ENCODE measurements around the gene NMNAT3. TPM values are rescaled to one million over a fixed set of nuclear protein-coding genes. Genes with fewer than 3 reads are reported as not detected.

NMNAT3 gene
- total RNA-seq, 1 donor from 2014 or later, result 0.95 TPM

DNA sequence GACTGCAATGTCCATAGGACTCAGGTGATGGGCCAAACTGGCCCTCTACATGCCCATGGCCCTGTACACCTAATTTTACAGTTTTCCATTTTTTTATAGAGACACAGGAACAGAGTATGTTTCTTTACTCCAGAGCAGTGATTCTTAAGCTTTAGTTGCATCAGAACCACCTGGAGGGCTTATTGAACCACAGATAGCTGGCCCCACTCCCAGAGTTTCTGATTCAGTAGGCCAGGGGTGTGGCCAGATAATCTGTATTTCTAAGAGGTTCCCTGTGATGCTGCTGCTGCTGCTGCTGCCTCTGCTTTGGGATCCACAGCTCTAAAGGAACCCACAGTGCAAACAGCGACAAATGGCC lies 143.3 kb downstream of the NMNAT3 start:
- peak; percentile 20 for DNase-seq (ENCODE audit: low spot score)
- Histone ChIP-seq H3K4me1 (peaks cover 37% of the 10 kb centered on the region), H2AFZ (replicated peaks) (no peak overlapping the region), H3K27ac (no peak overlapping the region), H3K36me3 (no peaks in the 10 kb centered on the region), H3K27me3 (peaks cover 29% of the 10 kb centered on the region), H3K4me2 (peak overlapping the region; percentile 5), H3K9ac (no peak overlapping the region), H3K9me3 (ENCODE audit: low read depth) (no peaks in the 10 kb centered on the region), H3K79me2 (ENCODE audit: low read depth) (no peaks in the 10 kb centered on the region), H4K20me1 (ENCODE audit: low read depth) (peaks cover 8% of the 10 kb centered on the region), H3K4me3 (no peak overlapping the region), H3F3A (ENCODE audit: low read depth) (peaks cover 30% of the 10 kb centered on the region)
- Mint-ChIP-seq H3K4me1 (peaks cover 84% of the 10 kb centered on the region), H3K27ac (peak overlapping the region; percentile 76), H3K27me3 (ENCODE audit: insufficient read depth, low read depth) (peaks cover 17% of the 10 kb centered on the region), H3K36me3 (no peaks in the 10 kb centered on the region), H3K4me3 (peak overlapping the region; percentile 23), H3K9me3 (no peaks in the 10 kb centered on the region)
- TF ChIP-seq EZH2 (IDR thresholded peaks at IDR 0.05) (no peak), EZH2phosphoT487 (IDR thresholded peaks at IDR 0.05) (no peak)
- TF ChIP-seq, protein P1, sequence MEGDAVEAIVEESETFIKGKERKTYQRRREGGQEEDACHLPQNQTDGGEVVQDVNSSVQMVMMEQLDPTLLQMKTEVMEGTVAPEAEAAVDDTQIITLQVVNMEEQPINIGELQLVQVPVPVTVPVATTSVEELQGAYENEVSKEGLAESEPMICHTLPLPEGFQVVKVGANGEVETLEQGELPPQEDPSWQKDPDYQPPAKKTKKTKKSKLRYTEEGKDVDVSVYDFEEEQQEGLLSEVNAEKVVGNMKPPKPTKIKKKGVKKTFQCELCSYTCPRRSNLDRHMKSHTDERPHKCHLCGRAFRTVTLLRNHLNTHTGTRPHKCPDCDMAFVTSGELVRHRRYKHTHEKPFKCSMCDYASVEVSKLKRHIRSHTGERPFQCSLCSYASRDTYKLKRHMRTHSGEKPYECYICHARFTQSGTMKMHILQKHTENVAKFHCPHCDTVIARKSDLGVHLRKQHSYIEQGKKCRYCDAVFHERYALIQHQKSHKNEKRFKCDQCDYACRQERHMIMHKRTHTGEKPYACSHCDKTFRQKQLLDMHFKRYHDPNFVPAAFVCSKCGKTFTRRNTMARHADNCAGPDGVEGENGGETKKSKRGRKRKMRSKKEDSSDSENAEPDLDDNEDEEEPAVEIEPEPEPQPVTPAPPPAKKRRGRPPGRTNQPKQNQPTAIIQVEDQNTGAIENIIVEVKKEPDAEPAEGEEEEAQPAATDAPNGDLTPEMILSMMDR (IDR thresholded peaks at IDR 0.05), result no peak

DNA sequence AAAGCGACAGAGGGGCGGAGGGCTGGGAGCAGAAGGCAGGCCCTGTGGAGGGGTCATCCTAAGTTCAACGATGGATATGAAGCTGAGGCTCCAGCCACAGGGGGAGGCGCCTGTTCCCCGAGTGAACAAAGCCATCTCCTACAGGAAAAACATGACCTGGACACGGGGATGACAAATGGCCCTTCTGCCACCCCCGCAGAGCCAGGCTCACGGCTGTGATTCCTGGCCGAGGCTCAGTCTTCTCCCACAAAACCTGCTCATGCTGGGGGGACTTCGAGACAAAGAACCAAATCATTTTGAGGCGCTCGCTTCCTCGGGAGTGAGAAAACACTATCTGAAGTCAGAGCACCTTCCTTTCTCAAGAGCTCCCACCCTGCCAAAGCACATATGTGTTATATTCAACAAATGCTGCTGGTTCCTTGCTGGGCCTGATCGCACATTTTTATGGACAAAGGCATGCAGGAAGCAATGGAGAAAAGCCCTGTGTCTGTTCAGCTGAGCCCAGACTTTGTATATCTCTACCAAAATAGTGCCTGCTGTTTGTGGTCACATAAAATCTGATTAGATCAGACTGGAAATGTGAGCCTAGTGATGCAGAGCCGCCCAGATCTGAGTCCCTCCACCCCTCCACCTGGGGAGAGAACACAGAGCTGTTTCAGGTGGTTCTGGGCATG lies 143.9 kb downstream of the NMNAT3 start:
- Histone ChIP-seq H3K9me3 (ENCODE audit: low read depth) (no peaks in the 10 kb centered on the region), H3K4me3 (no peak overlapping the region), H3K27ac (no peak overlapping the region), H3K9ac (no peak overlapping the region), H3F3A (ENCODE audit: low read depth) (peaks cover 29% of the 10 kb centered on the region), H3K27me3 (peaks cover 24% of the 10 kb centered on the region), H3K4me2 (no peak overlapping the region), H3K36me3 (no peaks in the 10 kb centered on the region), H2AFZ (replicated peaks) (no peak overlapping the region), H3K4me1 (peaks cover 37% of the 10 kb centered on the region), H3K79me2 (ENCODE audit: low read depth) (no peaks in the 10 kb centered on the region), H4K20me1 (ENCODE audit: low read depth) (peaks cover 8% of the 10 kb centered on the region)
- TF ChIP-seq, protein P1 (IDR thresholded peaks at IDR 0.05), result no peak
- no peak for TF ChIP-seq EZH2 (IDR thresholded peaks at IDR 0.05)
- no peak for TF ChIP-seq EZH2phosphoT487 (IDR thresholded peaks at IDR 0.05)
- Mint-ChIP-seq H3K36me3 (no peaks in the 10 kb centered on the region), H3K9me3 (no peaks in the 10 kb centered on the region), H3K4me1 (peaks cover 82% of the 10 kb centered on the region), H3K27me3 (ENCODE audit: insufficient read depth, low read depth) (peaks cover 17% of the 10 kb centered on the region), H3K4me3 (peak overlapping the region; percentile 23), H3K27ac (peak overlapping the region; percentile 76)
- DNase-seq (ENCODE audit: low spot score), result no peak

DNA sequence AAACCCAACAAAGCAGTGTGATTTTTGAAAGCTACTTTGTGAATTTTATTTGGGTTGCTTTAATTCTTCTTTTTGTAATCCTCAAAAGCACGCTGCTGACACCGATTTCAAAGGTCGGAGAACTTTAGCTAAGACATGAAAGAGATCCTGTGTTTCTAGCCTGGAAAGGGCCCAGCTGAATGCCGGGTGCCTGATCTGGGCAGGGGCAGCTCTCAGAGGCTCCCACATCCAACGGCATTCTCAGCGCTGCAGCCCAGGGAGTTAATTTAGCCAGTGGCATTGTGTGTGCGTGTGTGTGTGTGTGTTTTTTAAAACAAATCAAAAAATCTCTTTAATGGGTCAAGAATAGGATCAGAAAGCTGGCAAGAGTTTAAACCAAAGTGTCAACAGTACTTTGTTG lies 144.8 kb downstream of the NMNAT3 start:
- no peaks in the 10 kb centered on the region for H3K9me3 ChIP-seq (ENCODE audit: low read depth)
- H4K20me1 ChIP-seq (ENCODE audit: low read depth), result peaks cover 8% of the 10 kb centered on the region
- no peak overlapping the region for H3K4me2 ChIP-seq
- no peak overlapping the region for H3K4me3 ChIP-seq
- H3K9ac ChIP-seq, result no peak overlapping the region
- no peak overlapping the region for H2AFZ ChIP-seq (replicated peaks)
- DNase-seq (ENCODE audit: low spot score), result peak; percentile 60
- Mint-ChIP-seq H3K36me3 (no peaks in the 10 kb centered on the region), H3K27ac (peak overlapping the region; percentile 34), H3K4me3 (peak overlapping the region; percentile 73), H3K9me3 (no peaks in the 10 kb centered on the region), H3K27me3 (ENCODE audit: insufficient read depth, low read depth) (peaks cover 9% of the 10 kb centered on the region), H3K4me1 (peaks cover 73% of the 10 kb centered on the region)
- no peaks in the 10 kb centered on the region for H3K36me3 ChIP-seq
- no peaks in the 10 kb centered on the region for H3K79me2 ChIP-seq (ENCODE audit: low read depth)
- peaks cover 14% of the 10 kb centered on the region for H3K27me3 ChIP-seq
- no peak overlapping the region for H3K27ac ChIP-seq
- peaks cover 37% of the 10 kb centered on the region for H3K4me1 ChIP-seq
- TF ChIP-seq, protein P1 (IDR thresholded peaks at IDR 0.05), result no peak
- no peak for TF ChIP-seq EZH2phosphoT487 (IDR thresholded peaks at IDR 0.05)
- TF ChIP-seq EZH2 (IDR thresholded peaks at IDR 0.05), result no peak
- H3F3A ChIP-seq (ENCODE audit: low read depth), result peaks cover 29% of the 10 kb centered on the region

Data from neural progenitor cell (in vitro differentiated cells).